Naive thymus-derived CD4-positive, alpha-beta T cell (primary cell): ENCODE measurements around the gene FAM43B. TPM values are rescaled to one million over a fixed set of nuclear protein-coding genes. Genes with fewer than 3 reads are reported as not detected.

ENCODE experiments used
- ATAC-seq: fragments of 150-1000 bp; cut with Tn5 transposase; 2 replicates; pipeline ENCODE4 v1.10.0; 2021; ENCODE audit warnings: mild to moderate bottlenecking, moderate library complexity
- CTCF ChIA-PET: fragments of 350-600 bp; sonication (Branson Sonifier 250); formaldehyde crosslinking; loops from one replicate; lab custom pipeline; 2021; ENCODE audit warnings: antibody characterized with exemption; lab: Charles Lee
- POLR2A ChIA-PET: fragments of 350-600 bp; sonication (Branson Sonifier 250); formaldehyde crosslinking; loops from one replicate; lab custom pipeline; 2021; ENCODE audit warnings: antibody characterized with exemption, inconsistent platforms; lab: Charles Lee
- DNase-seq, 9 donors: peaks; one replicate each; pipeline versions ENCODE4 v3.0.0 to v3.0.0-alpha.2; 2020 to 2022; ENCODE audit warnings: mixed read lengths in 1 of 9
- H3K27ac ChIP-seq: one replicate; pipeline ENCODE4 v1.7.0; 2013; ENCODE audit warnings: mild to moderate bottlenecking, low read depth, low read length, moderate library complexity
- H3K27me3 ChIP-seq, 2 donors: one replicate each; pipeline ENCODE4 v1.7.0; 2013; ENCODE audit warnings: low read length in 2 of 2, mild to moderate bottlenecking in 2 of 2, moderate library complexity in 2 of 2; ENCODE audit not compliant: control insufficient read depth in 2 of 2, insufficient read depth in 2 of 2
- H3K36me3 ChIP-seq, 3 experiments: 1 replicate in 2 of 3; 2 replicates in 1 of 3; pipeline ENCODE4 v1.7.0; 2013; ENCODE audit warnings: low read length in 3 of 3, mild to moderate bottlenecking in 3 of 3, moderate library complexity in 1 of 3; ENCODE audit not compliant: insufficient read depth in 3 of 3, control insufficient read depth in 2 of 3
- H3K4me1 ChIP-seq, 2 donors: one replicate each; pipeline ENCODE4 v1.7.0; 2013; ENCODE audit warnings: low read length in 2 of 2, mild to moderate bottlenecking in 2 of 2, moderate library complexity in 1 of 2; ENCODE audit not compliant: control insufficient read depth in 2 of 2, insufficient read depth in 2 of 2
- H3K4me3 ChIP-seq: 2 replicates; pipeline ENCODE4 v1.7.0; 2013; ENCODE audit warnings: mild to moderate bottlenecking, low read length
- H3K9me3 ChIP-seq, 3 experiments: 1 replicate in 2 of 3; 2 replicates in 1 of 3; pipeline ENCODE4 v1.7.0; 2013; ENCODE audit warnings: low read length in 3 of 3; ENCODE audit not compliant: control insufficient read depth in 2 of 3
- H3K27ac Mint-ChIP-seq, 9 donors: one replicate each; pipeline ENCODE4 v1.8.0; 2020 to 2022; ENCODE audit warnings: mixed read lengths in 9 of 9, mild to moderate bottlenecking in 8 of 9, moderate library complexity in 5 of 9, inconsistent platforms in 2 of 9
- H3K27me3 Mint-ChIP-seq, 5 donors: one replicate each; pipeline ENCODE4 v1.8.0; 2021 to 2022; ENCODE audit warnings: mixed read lengths in 5 of 5, mild to moderate bottlenecking in 1 of 5
- H3K36me3 Mint-ChIP-seq, 5 donors: one replicate each; pipeline ENCODE4 v1.8.0; 2020 to 2022; ENCODE audit warnings: mixed read lengths in 5 of 5, mild to moderate bottlenecking in 3 of 5, inconsistent platforms in 1 of 5
- H3K4me1 Mint-ChIP-seq, 7 donors: one replicate each; pipeline ENCODE4 v1.8.0; 2020 to 2022; ENCODE audit warnings: mixed read lengths in 7 of 7, mild to moderate bottlenecking in 3 of 7, inconsistent platforms in 1 of 7
- H3K4me3 Mint-ChIP-seq, 10 donors: one replicate each; pipeline ENCODE4 v1.8.0; 2020 to 2022; ENCODE audit warnings: mild to moderate bottlenecking in 10 of 10, mixed read lengths in 10 of 10, moderate library complexity in 6 of 10, inconsistent platforms in 2 of 10
- H3K9me3 Mint-ChIP-seq, 11 donors: one replicate each; pipeline ENCODE4 v1.8.0; 2020 to 2022; ENCODE audit warnings: mixed read lengths in 11 of 11, mild to moderate bottlenecking in 4 of 11, inconsistent platforms in 1 of 11, moderate library complexity in 1 of 11
- intact Hi-C, 2 donors: fragments of 100-400 bp; cut with micrococcal nuclease; formaldehyde crosslinking; loops; one replicate each; pipeline ENCODE4 v1.15.1; 2023
- polyA plus RNA-seq, 2 donors: library from polyadenylated mRNA; unstranded; fragments of 300-500 nt; fragmentation: Illumina TruSeq; gene quantifications; one replicate each; pipeline ENCODE4 v1.2.3, GENCODE V29; 2021
- total RNA-seq, 6 experiments: library from RNA in 5 of 6; stranded (reverse) in 5 of 6; gene quantifications; 1 replicate in 5 of 6; 2 replicates in 1 of 6; pipeline ENCODE4 v1.2.3 and lab custom pipeline; 2021 to 2026

Gene FAM43B
- total and polyA plus RNA-seq, 7 experiments from 2014 or later = not detected

DNA sequence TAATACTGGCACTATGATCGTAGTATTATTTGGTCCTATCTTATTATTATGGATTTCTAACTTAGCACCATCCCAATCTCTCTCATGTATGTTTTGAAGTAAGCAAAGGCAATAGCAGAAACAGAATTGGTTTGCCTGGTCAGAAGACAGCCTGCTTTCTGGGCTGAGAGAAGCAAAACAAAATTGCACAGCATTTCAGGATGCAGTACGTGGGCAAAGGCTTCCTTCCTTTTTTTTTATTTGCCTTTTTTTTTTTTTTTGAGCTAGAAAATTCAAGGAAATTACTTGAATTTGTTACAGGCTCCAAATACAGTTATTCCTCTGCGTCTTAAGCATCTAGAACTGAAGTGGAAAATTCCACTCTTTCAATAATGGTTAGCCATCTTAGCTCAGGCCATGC lies 45.3 kb downstream of the FAM43B start:
- DNase-seq (no peak), ATAC-seq (no peak)
- no peaks in the 10 kb centered on the region for H3K36me3 Mint-ChIP-seq
- Histone ChIP-seq H3K27me3 (no peaks in the 10 kb centered on the region), H3K4me1 (no peaks in the 10 kb centered on the region), H3K4me3 (no peak overlapping the region), H3K27ac (no peak overlapping the region), H3K36me3 (no peaks in the 10 kb centered on the region), H3K9me3 (no peaks in the 10 kb centered on the region)
- peaks cover 1 to 22% (median 10%) of the 10 kb centered on the region in 5 donors for H3K27me3 Mint-ChIP-seq
- H3K4me1 Mint-ChIP-seq = peaks cover 0 to 2% (median 0%) of the 10 kb centered on the region in 7 donors
- intact Hi-C loops = no loop called here
- POLR2A ChIA-PET = no interaction called here
- H3K9me3 Mint-ChIP-seq = peaks cover 0 to 2% (median 0%) of the 10 kb centered on the region in 11 donors
- no peak overlapping the region for H3K27ac Mint-ChIP-seq
- CTCF ChIA-PET = no interaction called here
- H3K4me3 Mint-ChIP-seq = no peak overlapping the region

DNA sequence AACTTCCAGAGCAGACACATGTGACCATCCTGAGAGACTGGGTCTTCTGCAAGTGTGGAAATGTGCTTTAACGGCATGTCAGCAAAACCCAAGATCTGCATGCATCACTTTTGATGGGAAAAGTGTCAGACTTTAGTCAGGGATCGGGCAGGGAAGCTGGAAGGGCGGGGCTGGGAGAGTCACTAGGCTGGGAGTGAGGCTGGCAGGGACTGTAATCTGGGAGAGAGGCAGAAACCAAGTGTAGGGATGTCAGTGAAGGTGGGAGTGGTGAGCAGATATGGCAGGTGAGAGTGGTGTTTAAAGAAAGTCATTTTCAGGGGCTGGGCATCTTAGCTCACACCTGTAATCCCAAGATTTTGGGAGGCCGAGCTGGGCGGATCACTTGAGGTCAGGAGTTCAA lies 47.8 kb downstream of the FAM43B start:
- Histone ChIP-seq H3K36me3 (no peaks in the 10 kb centered on the region), H3K27ac (no peak overlapping the region), H3K9me3 (no peaks in the 10 kb centered on the region), H3K4me3 (no peak overlapping the region), H3K27me3 (no peaks in the 10 kb centered on the region), H3K4me1 (no peaks in the 10 kb centered on the region)
- intact Hi-C loops = no loop called here
- Mint-ChIP-seq H3K4me3 (no peak overlapping the region), H3K9me3 (peaks cover 0 to 3% (median 0%) of the 10 kb centered on the region in 11 donors), H3K36me3 (no peaks in the 10 kb centered on the region), H3K4me1 (peaks cover 0 to 2% (median 0%) of the 10 kb centered on the region in 7 donors), H3K27me3 (peaks cover 0 to 12% (median 7%) of the 10 kb centered on the region in 5 donors), H3K27ac (no peak overlapping the region)
- ChIA-PET CTCF (no interaction called here), POLR2A (no interaction called here)
- no peak for ATAC-seq
- no peak for DNase-seq

DNA sequence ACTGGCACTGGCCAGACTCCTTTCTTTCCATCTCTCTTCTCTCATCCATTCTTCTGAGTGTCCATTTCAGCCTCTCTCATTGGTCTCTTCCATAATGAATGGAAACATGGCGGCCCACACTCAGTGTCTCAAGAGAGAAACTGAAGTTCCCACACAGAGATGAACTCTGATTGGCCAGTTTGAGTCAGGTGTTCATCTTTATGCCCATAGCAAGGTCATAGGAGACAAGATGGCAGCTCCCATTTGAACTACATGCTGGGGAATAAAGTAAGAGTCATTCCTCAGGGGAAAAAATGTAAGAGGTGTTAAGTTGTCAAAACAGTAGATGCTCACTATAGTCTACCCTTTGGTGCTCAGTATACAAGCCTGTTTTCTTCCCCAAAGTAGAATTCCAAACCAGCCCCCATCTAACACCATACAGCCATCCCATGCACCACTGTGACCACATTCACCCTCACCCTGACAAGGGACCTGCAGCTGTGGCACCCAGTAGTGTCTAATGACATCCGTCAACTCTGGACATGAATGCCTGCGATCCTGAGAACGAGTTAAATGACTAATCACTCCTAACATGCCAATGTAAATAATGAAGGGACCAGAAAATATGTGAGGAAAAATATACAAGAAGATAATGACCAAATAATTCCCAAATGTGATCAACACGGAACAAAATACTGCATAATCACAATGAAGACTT lies 48.9 kb downstream of the FAM43B start:
- H3K4me3 ChIP-seq = no peak overlapping the region
- H3K36me3 ChIP-seq = no peaks in the 10 kb centered on the region
- Mint-ChIP-seq H3K9me3 (peaks cover 0 to 3% (median 0%) of the 10 kb centered on the region in 11 donors), H3K27me3 (peaks cover 0 to 10% (median 5%) of the 10 kb centered on the region in 5 donors), H3K27ac (no peak overlapping the region), H3K4me1 (peaks cover 0 to 2% (median 0%) of the 10 kb centered on the region in 7 donors), H3K36me3 (no peaks in the 10 kb centered on the region), H3K4me3 (no peak overlapping the region)
- ChIA-PET CTCF (no interaction called here), POLR2A (no interaction called here)
- no peaks in the 10 kb centered on the region for H3K4me1 ChIP-seq
- H3K27ac ChIP-seq = no peak overlapping the region
- ATAC-seq (no peak), DNase-seq (no peak)
- intact Hi-C loops = no loop called here
- no peaks in the 10 kb centered on the region for H3K27me3 ChIP-seq
- H3K9me3 ChIP-seq = no peaks in the 10 kb centered on the region

DNA sequence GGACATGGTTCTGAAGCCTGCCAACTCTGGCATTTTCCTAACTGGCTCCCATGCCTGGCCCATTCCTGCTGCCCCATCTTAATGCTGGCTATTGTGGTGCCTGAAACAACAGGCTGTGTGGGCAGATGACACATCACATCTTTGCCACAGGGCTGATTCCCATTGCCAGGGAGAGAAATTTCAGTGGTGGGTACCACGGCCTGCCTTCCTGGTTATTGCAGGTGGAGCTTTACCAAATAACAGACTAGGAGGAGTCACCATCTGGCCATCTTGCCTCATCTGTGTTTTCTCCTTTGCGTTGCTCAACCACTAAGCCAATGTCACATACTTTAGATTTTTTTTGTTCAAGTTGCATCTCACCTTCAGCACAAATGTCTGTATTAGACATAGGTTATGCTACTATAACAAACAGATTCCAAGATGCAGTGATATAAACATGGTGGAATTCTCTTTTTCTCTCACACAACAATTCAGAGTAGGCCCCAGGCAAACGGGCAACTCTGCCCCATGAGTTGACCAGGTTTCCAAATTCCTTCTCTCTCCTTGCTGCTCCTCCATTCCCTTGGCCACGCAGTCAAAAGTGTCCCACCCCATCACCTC lies 50.6 kb downstream of the FAM43B start:
- no peaks in the 10 kb centered on the region for H3K4me1 ChIP-seq
- intact Hi-C loops = no loop called here
- no peak overlapping the region for H3K4me3 Mint-ChIP-seq

DNA sequence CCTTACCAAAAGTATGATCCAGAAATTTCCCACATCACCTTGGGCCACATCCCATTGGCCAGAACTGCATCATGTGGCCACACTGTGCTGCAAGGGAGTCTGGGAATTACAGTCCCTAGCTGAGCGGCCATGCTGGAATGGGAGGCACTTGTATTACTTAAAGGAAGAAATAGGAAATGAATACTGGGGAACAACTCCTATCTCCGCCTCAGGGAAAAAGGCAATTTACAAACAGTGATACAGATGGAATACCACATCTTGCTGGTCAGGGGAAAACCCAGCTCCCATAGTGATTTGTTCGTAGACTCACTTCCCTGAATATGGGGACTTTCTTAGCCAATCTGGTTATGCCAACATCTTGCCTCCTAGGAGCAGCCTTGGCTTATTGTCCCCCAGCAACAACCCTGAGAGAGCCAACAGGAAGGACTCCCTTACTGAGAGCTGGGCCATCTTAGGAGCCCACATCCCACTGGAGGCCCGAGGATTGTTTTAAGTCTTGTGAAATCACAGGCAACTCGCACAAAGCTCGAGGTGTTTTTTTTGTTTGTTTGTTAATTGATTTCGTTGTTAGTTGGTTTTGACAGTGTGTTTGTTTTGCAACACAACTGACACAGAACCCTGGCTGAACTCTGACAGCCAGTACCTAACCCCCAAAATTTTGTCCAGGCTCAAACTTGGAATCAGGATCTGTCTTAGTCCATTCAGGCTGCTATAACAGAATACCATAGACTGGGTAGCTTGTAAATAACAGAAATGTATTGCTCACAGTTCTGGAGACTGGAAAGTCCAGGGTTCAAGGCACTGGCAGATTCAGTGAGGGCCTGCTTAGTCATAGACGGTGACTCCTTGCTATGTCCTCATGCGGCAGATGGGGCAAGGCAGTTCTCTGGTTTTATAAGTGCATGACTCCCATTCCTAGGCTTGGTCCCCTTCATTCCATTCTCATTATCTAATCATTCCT lies 51.4 kb downstream of the FAM43B start:
- no peak for DNase-seq
- no peak overlapping the region for H3K4me3 Mint-ChIP-seq
- H3K9me3 ChIP-seq = no peaks in the 10 kb centered on the region
- intact Hi-C loops = no loop called here
- ChIA-PET POLR2A (interaction anchor here (0.9 kb wide), 1 partner anchor 30 kb away, joined by 3 read pairs; no protein-coding TSS in a partner anchor), CTCF (no interaction called here)
- H3K27me3 ChIP-seq = no peaks in the 10 kb centered on the region
- H3K27ac Mint-ChIP-seq = no peak overlapping the region
- no peaks in the 10 kb centered on the region for H3K4me1 ChIP-seq
- H3K27ac ChIP-seq = no peak overlapping the region
- peaks cover 0 to 2% (median 0%) of the 10 kb centered on the region in 7 donors for H3K4me1 Mint-ChIP-seq
- H3K36me3 ChIP-seq = no peaks in the 10 kb centered on the region
- peaks cover 0 to 3% (median 0%) of the 10 kb centered on the region in 11 donors for H3K9me3 Mint-ChIP-seq
- no peaks in the 10 kb centered on the region for H3K36me3 Mint-ChIP-seq
- H3K4me3 ChIP-seq = no peak overlapping the region
- H3K27me3 Mint-ChIP-seq = peaks cover 0 to 16% (median 7%) of the 10 kb centered on the region in 5 donors
- peak; percentile 66 for ATAC-seq

More for the DNA sequence above, 50.6 kb downstream of the FAM43B start:
- H3K4me1 Mint-ChIP-seq = peaks cover 0 to 2% (median 0%) of the 10 kb centered on the region in 7 donors
- Histone ChIP-seq H3K27ac (no peak overlapping the region), H3K36me3 (no peaks in the 10 kb centered on the region), H3K4me3 (no peak overlapping the region), H3K9me3 (no peaks in the 10 kb centered on the region), H3K27me3 (no peaks in the 10 kb centered on the region)
- CTCF ChIA-PET = no interaction called here
- no peaks in the 10 kb centered on the region for H3K36me3 Mint-ChIP-seq
- POLR2A ChIA-PET = no interaction called here
- H3K9me3 Mint-ChIP-seq = peaks cover 0 to 3% (median 0%) of the 10 kb centered on the region in 11 donors
- H3K27ac Mint-ChIP-seq = no peak overlapping the region
- peaks cover 0 to 16% (median 10%) of the 10 kb centered on the region in 5 donors for H3K27me3 Mint-ChIP-seq
- DNase-seq = no peak
- no peak for ATAC-seq
